ENCODE results near the gene MZT2B.
A peak's percentile ranks its signal among the peaks of the same experiment; 100 is the strongest.
"Not testable (repeated sequence)": the region's sequence is repeated elsewhere in the genome, so short reads cannot be mapped to it uniquely, and the experiment has no call there.

MZT2B gene

GRCh38 chr2:130220505-130220904 is 38.4 kb downstream of the MZT2B start:
- not testable (repeated sequence) for DNase-seq

GRCh38 chr2:130222523-130222922 is 40.5 kb downstream of the MZT2B start:
- DNase-seq = not testable (repeated sequence)

DNA sequence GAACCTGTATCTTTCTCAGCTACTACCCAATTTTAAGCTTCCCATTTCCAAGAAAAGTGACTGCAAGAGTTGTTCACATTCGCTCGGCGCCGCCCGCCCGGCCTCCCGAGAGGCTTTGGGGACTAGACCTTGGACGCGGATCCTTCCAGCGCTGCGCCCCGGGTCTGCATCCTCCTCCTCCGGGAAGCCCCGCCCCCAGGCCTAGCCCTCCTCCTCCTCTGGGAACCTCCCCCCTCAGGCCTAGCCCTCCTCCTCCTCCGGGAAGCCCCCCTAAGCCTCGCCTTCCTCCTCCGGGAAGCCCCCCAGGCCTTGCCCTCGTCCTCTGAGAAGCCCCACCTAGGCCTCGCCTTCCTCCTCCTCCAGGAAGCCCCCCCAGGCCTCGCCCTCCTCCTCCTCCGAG is 45.9 kb downstream of the MZT2B start:
- not testable (repeated sequence) for DNase-seq

DNA sequence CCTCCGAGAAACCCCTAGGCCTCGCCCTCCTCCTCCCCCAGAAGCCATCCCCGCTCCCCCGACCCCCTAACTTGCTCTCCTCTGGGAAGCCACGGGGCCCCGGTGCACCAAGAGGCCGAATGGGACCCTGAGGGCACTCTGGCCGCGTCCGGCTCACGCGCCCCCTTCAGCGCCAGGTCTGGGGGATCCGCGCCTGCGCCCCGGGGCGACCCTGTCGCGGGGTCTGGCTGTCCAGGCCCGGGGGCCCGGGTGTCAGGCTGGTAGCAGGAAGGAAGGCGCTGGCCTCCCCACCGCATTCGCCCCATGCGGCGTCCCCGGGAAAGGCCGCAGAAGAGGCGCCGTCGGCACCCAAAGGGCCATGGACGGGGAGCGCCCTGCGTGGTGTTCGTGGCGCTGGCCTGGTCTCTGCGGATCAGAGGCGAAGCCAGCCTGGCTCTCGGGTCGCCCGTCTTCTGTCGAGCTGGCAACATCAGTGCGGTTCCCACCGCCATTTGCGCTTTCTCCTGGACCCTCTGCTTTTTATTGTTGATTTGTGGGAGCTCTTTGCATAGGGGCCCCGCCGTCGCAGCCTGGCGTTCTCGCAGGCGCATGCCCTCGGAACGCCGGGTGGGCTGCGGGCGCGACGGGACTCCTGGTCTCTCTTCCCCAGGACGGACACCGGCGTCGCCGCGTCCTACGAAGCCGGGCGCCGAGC is 46.6 kb downstream of the MZT2B start:
- DNase-seq = not testable (repeated sequence)

DNA sequence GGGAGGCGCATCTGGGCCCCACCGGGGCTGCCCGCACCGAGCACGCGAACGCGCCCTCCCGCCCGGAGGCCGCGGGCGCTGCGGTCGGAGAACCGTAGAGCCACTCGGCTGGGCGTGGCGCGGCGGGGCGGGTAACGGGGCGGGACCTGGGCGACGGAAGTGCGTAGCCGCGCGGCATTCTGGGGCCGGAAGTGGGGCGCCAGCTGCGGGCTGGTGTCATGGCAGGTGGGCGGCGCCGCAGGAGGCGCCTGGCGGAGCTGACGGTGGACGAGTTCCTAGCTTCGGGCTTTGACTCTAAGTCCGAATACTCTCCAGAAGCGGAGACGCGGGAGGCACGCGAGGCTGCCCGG is 47.1 kb downstream of the MZT2B start:
- DNase-seq = peak; percentile 13

DNA sequence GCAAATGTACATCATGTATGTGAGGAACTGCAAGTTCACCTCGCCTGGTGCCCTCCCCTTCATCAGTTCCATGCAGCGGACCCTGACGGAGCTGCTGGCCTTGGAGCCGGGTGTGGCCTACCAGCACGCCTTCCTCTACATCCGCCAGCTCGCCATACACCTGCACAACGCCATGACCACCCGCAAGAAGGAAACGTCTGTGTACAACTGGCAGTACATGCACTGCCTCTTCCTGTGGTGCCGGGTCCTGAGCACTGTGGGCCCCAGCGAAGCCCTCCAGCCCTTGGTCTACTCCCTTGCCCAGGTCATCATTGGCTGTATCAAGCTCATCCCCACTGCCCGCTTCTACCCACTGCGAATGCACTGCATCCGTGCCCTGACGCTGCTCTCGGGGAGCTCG is 48.3 kb downstream of the MZT2B start:
- not testable (repeated sequence) for DNase-seq

DNA sequence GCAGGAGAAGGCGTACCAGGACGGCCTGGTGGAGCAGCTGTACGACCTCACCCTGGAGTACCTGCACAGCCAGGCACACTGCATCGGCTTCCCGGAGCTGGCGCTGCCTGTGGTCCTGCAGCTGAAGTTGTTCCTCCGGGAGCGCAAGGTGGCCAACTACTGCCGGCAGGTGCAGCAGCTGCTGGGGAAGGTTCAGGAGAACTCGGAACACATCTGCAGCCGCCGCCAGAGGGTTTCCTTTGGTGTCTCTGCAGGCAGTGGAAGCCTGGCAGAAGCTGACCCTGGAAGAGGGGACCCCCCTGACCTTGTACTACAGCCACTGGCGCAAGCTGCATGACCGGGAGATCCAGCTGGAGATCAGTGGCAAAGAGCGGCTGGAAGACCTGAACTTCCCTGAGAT is 48.8 kb downstream of the MZT2B start:
- DNase-seq = not testable (repeated sequence)

- no peak for DNase-seq
Observed at GRCh38 chr2:130231656-130232055, 49.6 kb downstream of the MZT2B start.

GRCh38 chr2:130233066-130233465 is 51.0 kb downstream of the MZT2B start:
- not testable (repeated sequence) for DNase-seq

- not testable (repeated sequence) for DNase-seq
Observed at GRCh38 chr2:130239581-130239980, 57.5 kb downstream of the MZT2B start.

Data from stimulated activated CD4-positive, alpha-beta T cell treated with anti-CD3 and anti-CD28 coated beads, Interleukin-4, amount 100 ng/mL, for 24 hours (primary cell).